Brain microvascular endothelial cell (primary cell): ENCODE results near the gene ADAM10.

Experiments used
- DNase-seq: peaks from one replicate; pipeline ENCODE4 v3.0.0-alpha.2; 2020
- H3K27ac ChIP-seq: fragments of 250-450 bp; sonication (Bioruptor Pico); 2 replicates; pipeline ENCODE4 v1.5.1; 2020; ENCODE audit warnings: mild to moderate bottlenecking, moderate library complexity
- H3K27me3 ChIP-seq: fragments of 250-450 bp; sonication (Bioruptor Pico); replicated peaks from 2 replicates; pipeline ENCODE4 v1.5.1; 2020; ENCODE audit warnings: mild to moderate bottlenecking
- H3K36me3 ChIP-seq: fragments of 250-450 bp; sonication (Bioruptor Pico); replicated peaks from 2 replicates; pipeline ENCODE4 v1.5.1; 2020; ENCODE audit warnings: mild to moderate bottlenecking
- H3K4me3 ChIP-seq: 2 replicates; pipeline ENCODE4 v1.5.1; 2011; ENCODE audit warnings: low read depth, mild to moderate bottlenecking, control low read depth, low read length, moderate library complexity
- CTCF ChIP-seq: IDR thresholded peaks from 2 replicates; pipeline ENCODE4 v1.5.1; 2011; ENCODE audit warnings: low read depth, mild to moderate bottlenecking, moderate library complexity, low read length, control low read depth, inconsistent platforms; ENCODE audit errors: missing control alignments
- in situ Hi-C: cut with HindIII; loops from 2 replicates; pipeline ENCODE4 v1.10.0; 2017; ENCODE audit warnings: low sequenced_read_pairs, low pct_ligation_motif_present

Gene ADAM10

DNA sequence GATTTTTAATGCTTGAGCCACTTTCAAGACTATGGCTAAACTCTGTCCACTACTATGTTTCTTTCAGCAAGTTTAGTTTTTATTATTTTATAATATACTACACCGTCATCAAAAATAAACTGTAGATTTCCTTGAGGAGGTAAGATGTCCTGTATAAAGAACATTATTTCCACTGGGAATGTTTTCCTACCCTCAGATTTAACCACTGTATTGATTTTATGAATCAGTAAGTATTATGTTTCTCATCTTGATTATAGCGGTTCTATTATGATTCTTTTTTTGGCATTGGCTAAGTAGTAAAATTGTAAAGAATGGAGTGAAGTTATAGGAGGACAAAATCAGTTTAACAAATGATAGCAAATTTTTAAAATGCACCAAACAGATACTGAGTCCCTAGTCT lies 44.4 kb downstream of the ADAM10 start:
- Histone ChIP-seq H3K27me3 (no peaks in the 10 kb centered on the region), H3K27ac (no peak overlapping the region), H3K36me3 (no peaks in the 10 kb centered on the region), H3K4me3 (no peak overlapping the region)
- no peak for TF ChIP-seq CTCF
- in situ Hi-C loops = no loop called here
- no peak for DNase-seq

DNA sequence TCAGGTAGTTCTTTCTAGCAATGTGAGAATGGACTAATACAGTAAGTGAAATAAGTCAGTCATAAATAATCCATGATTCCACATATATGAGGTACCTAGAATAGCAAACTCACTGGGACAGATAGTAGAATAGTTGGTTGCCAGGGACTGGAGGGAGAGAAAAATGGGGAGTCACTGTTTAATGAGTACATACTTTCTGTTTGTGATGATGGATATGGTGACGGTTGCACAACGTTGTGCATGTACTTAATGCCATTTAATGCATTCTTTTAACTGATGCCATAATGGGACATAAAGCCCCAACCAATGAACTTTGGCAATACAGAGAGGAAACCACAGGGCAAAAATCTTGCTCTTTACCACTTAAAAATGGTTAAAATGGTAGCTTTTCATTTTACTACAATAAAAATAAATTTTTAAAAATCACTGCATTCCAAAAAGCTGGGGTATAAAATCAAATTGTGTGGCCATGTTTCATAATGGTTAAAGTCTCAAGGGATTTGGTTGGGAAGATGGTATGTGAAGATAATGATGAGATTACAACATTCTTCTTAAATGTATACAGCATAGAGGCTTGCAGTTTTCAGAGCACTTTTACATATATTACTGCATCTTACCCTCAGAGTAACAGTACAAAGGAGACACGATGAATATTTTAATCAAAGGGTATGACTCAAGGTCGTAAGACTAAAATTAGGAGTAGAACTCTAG lies 45.2 kb downstream of the ADAM10 start:
- H3K36me3 ChIP-seq = no peaks in the 10 kb centered on the region
- in situ Hi-C loops = no loop called here

GRCh38 chr15:58703610-58704009 lies 45.9 kb downstream of the ADAM10 start:
- Histone ChIP-seq H3K27me3 (no peaks in the 10 kb centered on the region), H3K36me3 (no peaks in the 10 kb centered on the region), H3K27ac (no peak overlapping the region), H3K4me3 (no peak overlapping the region)
- in situ Hi-C loops = no loop called here
- DNase-seq = no peak
- no peak for TF ChIP-seq CTCF

More for the DNA sequence above, 45.2 kb downstream of the ADAM10 start:
- H3K4me3 ChIP-seq = no peak overlapping the region
- H3K27me3 ChIP-seq = no peaks in the 10 kb centered on the region
- no peak for TF ChIP-seq CTCF
- DNase-seq = no peak
- no peak overlapping the region for H3K27ac ChIP-seq

DNA sequence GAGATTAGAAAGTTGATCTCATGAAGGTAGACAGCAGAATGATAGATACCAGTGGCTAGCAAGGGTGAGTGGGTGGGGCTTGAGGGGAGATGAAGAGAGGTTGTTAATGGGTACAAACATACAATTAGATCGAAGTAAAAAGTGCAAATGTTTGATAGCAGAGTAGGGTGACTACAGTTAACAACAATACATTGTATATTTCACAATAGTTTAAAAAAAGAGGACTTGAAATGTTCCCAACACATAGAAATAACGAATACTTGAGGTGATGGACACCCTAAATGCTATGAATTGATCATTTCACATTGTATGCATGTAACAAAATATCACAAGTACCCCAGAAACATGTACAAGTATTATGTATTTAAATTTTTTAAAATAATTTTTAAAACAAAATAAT lies 47.3 kb downstream of the ADAM10 start:
- Histone ChIP-seq H3K4me3 (no peak overlapping the region), H3K27me3 (no peaks in the 10 kb centered on the region), H3K27ac (no peak overlapping the region), H3K36me3 (no peaks in the 10 kb centered on the region)
- in situ Hi-C loops = no loop called here
- DNase-seq = no peak
- no peak for TF ChIP-seq CTCF

GRCh38 chr15:58701376-58701775 lies 48.1 kb downstream of the ADAM10 start:
- TF ChIP-seq CTCF = no peak
- Histone ChIP-seq H3K4me3 (no peak overlapping the region), H3K27ac (no peak overlapping the region), H3K36me3 (no peaks in the 10 kb centered on the region), H3K27me3 (no peaks in the 10 kb centered on the region)
- DNase-seq = no peak
- in situ Hi-C loops = no loop called here

- in situ Hi-C loops = no loop called here
- DNase-seq = no peak
- no peak overlapping the region for H3K27ac ChIP-seq
- no peaks in the 10 kb centered on the region for H3K27me3 ChIP-seq
- H3K36me3 ChIP-seq = no peaks in the 10 kb centered on the region
- no peak overlapping the region for H3K4me3 ChIP-seq
- no peak for TF ChIP-seq CTCF
Observed at GRCh38 chr15:58699769-58700168, 49.7 kb downstream of the ADAM10 start.
